Effector memory CD4-positive, alpha-beta T cell (primary cell): ENCODE measurements around the gene SIPA1L2.

Experiments used
- DNase-seq, 3 donors: peaks; one replicate each; pipeline ENCODE4 v3.0.0-alpha.2; 2020
- H3K27ac ChIP-seq: 2 replicates; pipeline ENCODE4 v1.7.0; 2013; ENCODE audit warnings: mild to moderate bottlenecking, low read length, moderate library complexity; ENCODE audit not compliant: insufficient read depth, poor library complexity, severe bottlenecking
- H3K27me3 ChIP-seq: replicated peaks from 2 replicates; pipeline ENCODE4 v1.7.0; 2013; ENCODE audit warnings: mild to moderate bottlenecking, low read length; ENCODE audit not compliant: insufficient read depth, control insufficient read depth, poor library complexity, severe bottlenecking
- H3K36me3 ChIP-seq: 2 replicates; pipeline ENCODE4 v1.7.0; 2013; ENCODE audit warnings: mild to moderate bottlenecking, low read length, moderate library complexity; ENCODE audit not compliant: control insufficient read depth, insufficient read depth
- H3K4me1 ChIP-seq: 2 replicates; pipeline ENCODE4 v1.7.0; 2013; ENCODE audit warnings: low read length, mild to moderate bottlenecking; ENCODE audit not compliant: control insufficient read depth, insufficient read depth, poor library complexity, severe bottlenecking
- H3K4me3 ChIP-seq: 2 replicates; pipeline ENCODE4 v1.7.0; 2013; ENCODE audit warnings: low read length, low read depth, mild to moderate bottlenecking; ENCODE audit not compliant: insufficient read depth, poor library complexity, severe bottlenecking
- H3K9me3 ChIP-seq: 2 replicates; pipeline ENCODE4 v1.7.0; 2013; ENCODE audit warnings: mild to moderate bottlenecking, low read length, moderate library complexity; ENCODE audit not compliant: control insufficient read depth

SIPA1L2 gene

DNA sequence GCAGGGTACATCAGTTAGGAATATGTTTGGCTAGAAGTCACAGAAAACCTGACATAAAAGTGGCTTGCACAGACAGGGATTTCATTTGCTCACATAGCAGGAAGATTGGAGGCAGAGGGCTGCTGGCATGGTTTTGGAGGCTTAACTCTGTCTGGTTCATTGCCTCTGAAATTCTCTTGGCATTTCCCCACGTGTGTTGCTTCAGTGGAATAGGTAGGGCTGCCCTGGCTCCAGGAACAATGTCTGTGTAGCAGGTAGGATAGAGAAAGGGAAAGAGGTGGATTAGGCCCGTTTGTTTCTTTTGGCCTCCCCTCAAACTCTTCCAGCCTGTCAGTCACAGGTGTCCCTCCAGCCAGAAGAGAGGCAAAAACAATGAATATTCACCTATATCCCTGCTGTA is 20.5 kb upstream of the SIPA1L2 start:
- DNase-seq = no peak
- H3K4me3 ChIP-seq = no peak overlapping the region
- H3K27ac ChIP-seq = no peak overlapping the region
- H3K9me3 ChIP-seq = no peaks in the 10 kb centered on the region
- H3K4me1 ChIP-seq = no peaks in the 10 kb centered on the region
- H3K36me3 ChIP-seq = no peaks in the 10 kb centered on the region
- H3K27me3 ChIP-seq = no peaks in the 10 kb centered on the region

DNA sequence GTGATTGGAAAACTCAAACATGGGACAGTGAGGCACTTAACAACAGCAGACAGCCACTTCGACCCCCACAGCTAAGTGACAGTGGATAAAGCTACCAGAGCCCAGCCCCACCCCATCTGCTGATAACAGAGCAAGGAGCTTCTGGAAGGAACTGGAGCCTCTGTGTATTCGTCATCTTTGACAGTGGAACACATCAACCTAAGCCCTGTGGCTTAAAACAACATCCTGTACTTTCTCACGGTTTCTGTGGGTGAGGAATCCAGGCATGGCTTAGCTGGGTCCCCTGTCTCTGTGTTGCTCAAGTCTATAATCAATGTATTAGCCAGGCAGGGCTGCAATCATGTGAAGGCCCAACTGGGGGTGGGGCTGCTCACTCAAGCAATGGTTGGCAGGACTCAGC is 18.4 kb upstream of the SIPA1L2 start:
- Histone ChIP-seq H3K36me3 (no peaks in the 10 kb centered on the region), H3K9me3 (no peaks in the 10 kb centered on the region), H3K4me1 (no peaks in the 10 kb centered on the region), H3K4me3 (no peak overlapping the region), H3K27me3 (no peaks in the 10 kb centered on the region), H3K27ac (no peak overlapping the region)
- no peak for DNase-seq

DNA sequence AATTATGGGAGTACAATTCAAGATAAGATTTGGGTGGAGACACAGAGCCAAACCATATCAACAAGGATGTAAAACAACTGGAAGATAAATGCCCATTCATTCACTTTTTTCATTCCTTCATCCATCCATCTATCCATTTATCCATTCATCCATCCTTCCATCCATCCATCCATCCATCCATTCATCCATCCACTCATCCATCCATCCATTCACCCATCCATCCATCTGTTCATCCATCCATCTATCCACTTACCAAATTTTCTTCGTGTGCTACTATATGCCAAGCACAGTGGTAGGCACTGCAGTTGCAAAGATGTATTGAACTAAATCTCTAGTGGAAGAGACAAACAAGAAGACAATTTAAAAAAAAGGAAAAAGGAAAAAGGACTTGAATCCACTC is 14.3 kb upstream of the SIPA1L2 start:
- H3K36me3 ChIP-seq = no peaks in the 10 kb centered on the region
- H3K27ac ChIP-seq = no peak overlapping the region
- no peaks in the 10 kb centered on the region for H3K27me3 ChIP-seq
- DNase-seq = no peak
- H3K4me1 ChIP-seq = no peaks in the 10 kb centered on the region
- no peaks in the 10 kb centered on the region for H3K9me3 ChIP-seq
- H3K4me3 ChIP-seq = no peak overlapping the region

DNA sequence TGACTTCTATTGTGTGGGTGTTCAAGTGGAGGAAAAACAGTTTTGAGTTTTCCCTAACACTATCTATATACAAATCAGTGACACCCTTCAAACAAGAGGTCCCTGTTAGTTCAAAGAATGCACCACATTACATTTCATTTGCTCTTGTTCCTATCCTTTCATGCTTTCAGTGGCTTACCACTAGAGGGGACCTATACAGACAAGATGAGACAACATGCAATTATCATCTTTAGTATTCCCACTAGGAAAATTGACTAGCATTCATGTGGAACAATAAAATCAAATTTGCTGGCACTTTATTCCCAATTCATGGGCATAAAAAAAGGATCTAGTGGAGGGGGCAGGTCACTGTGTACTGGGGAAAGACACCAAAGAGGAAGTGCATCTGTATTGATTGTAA is 13.3 kb upstream of the SIPA1L2 start:
- DNase-seq = no peak
- no peak overlapping the region for H3K4me3 ChIP-seq
- H3K9me3 ChIP-seq = no peaks in the 10 kb centered on the region
- no peak overlapping the region for H3K27ac ChIP-seq
- no peaks in the 10 kb centered on the region for H3K4me1 ChIP-seq
- H3K27me3 ChIP-seq = no peaks in the 10 kb centered on the region
- no peaks in the 10 kb centered on the region for H3K36me3 ChIP-seq

DNA sequence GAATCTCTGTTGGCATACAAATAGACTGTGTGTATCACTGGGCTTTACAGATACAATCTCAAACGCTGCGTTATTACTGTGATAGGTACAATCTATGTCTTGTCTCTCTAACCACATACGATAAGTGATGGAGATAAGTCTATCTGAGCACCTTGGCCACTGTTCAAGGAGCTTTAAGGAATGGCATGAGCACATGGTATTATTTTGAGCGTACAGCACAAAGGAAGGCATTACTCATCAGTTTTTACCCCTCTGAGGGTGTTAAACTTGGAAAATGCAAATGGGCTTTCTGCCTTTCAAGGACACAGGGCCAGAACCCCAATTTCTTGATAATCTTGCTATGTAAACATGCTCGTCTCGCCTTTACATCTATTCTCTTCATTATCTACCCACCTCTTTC is 11.6 kb upstream of the SIPA1L2 start:
- H3K4me1 ChIP-seq = no peaks in the 10 kb centered on the region
- no peak overlapping the region for H3K4me3 ChIP-seq
- no peak overlapping the region for H3K27ac ChIP-seq
- no peaks in the 10 kb centered on the region for H3K9me3 ChIP-seq
- no peak for DNase-seq
- H3K36me3 ChIP-seq = no peaks in the 10 kb centered on the region
- H3K27me3 ChIP-seq = no peaks in the 10 kb centered on the region

DNA sequence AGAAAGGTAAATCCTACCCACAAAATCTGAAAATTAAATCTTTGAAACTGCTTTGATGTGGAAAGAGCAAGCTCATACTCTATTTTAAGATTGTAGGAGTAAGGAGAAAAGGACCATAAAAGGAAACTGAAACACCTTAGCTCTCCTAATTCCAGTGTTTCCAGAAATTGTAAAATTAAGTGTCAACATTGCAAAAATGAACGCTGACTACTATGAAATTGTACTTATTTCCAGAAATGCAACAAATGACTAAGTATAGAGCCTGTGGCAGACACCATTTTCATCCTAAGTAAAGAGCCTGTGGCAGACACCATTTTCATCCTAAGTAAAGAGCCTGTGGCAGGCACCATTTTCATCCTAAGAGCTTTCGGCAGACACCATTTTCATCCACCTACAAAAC is 6.9 kb upstream of the SIPA1L2 start:
- H3K4me1 ChIP-seq = no peaks in the 10 kb centered on the region
- H3K27me3 ChIP-seq = no peaks in the 10 kb centered on the region
- H3K9me3 ChIP-seq = no peaks in the 10 kb centered on the region
- H3K36me3 ChIP-seq = no peaks in the 10 kb centered on the region
- DNase-seq = no peak
- H3K27ac ChIP-seq = no peak overlapping the region
- H3K4me3 ChIP-seq = no peak overlapping the region

DNA sequence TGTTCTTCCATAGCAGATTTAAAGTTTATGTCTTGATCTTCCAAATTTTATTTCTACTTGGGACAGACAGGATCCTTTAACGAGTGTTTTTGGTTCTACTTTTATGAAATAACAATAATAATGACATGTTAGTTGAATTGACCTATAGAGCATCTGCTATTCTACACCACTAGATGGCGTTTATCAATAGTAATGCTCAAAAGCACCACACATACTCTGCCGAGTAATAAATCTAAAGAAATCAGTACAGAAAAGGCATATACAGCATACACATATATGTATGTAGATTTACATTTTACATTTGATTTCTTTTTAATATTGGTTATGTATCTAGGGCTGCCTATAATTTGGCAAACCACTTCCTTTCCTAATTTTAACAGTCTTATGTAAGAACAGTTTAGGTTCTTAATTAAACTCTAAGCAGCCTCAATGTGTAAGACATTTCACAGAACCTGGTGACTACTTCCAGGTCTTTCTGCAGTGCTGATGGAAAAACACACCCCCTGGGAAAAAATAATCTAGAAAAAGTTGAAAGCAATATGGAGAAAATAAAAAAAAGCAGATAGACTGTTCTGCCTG is 5.9 kb upstream of the SIPA1L2 start:
- H3K27ac ChIP-seq = no peak overlapping the region
- no peaks in the 10 kb centered on the region for H3K9me3 ChIP-seq
- H3K36me3 ChIP-seq = no peaks in the 10 kb centered on the region
- no peak for DNase-seq
- H3K4me1 ChIP-seq = peaks cover 2% of the 10 kb centered on the region
- H3K27me3 ChIP-seq = no peaks in the 10 kb centered on the region
- no peak overlapping the region for H3K4me3 ChIP-seq

DNA sequence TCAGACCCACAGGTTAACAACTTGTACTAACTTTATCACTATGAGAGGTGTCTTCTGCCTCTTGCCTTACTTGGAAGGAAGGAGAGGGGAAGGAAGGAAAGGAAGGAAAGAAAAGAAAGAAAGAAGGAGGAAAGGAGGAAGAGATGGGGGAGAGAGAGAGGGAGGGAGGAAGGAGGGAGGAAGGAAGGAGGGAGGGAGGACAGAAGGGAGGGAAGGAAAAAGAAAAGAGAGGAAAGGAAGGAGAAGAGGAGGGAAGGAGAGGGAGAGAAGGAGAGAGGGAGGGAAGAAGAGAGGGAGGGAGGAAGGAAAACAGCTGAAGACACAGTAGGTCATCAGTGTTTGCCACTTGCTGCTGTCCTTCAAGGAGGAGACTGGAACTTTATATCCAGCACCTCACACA is 5.3 kb upstream of the SIPA1L2 start:
- H3K36me3 ChIP-seq = no peaks in the 10 kb centered on the region
- H3K9me3 ChIP-seq = no peaks in the 10 kb centered on the region
- H3K27ac ChIP-seq = no peak overlapping the region
- H3K4me1 ChIP-seq = peaks cover 6% of the 10 kb centered on the region
- H3K27me3 ChIP-seq = no peaks in the 10 kb centered on the region
- H3K4me3 ChIP-seq = no peak overlapping the region
- DNase-seq = no peak

DNA sequence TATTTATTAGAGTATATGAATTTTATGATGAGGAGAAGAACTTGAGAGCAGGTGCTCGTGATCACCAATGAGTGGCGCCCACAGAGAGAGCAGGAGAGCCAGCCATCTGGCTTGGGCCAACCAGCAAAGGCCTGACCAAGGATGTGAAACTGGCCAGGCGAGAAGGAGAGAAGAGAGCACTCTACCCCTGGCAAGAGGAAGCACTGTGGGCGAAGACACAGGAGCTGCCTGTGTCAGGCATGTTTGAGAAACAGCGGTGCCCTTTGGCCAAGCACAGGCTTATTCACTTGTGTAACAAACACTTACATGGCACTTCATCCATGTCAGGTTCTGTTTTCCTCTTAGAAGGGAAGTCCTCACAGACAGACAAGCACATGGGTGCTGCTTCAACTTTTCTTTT is 4.2 kb upstream of the SIPA1L2 start:
- Histone ChIP-seq H3K4me3 (no peak overlapping the region), H3K27ac (no peak overlapping the region), H3K36me3 (no peaks in the 10 kb centered on the region), H3K9me3 (no peaks in the 10 kb centered on the region), H3K27me3 (no peaks in the 10 kb centered on the region), H3K4me1 (peaks cover 9% of the 10 kb centered on the region)
- DNase-seq = no peak

DNA sequence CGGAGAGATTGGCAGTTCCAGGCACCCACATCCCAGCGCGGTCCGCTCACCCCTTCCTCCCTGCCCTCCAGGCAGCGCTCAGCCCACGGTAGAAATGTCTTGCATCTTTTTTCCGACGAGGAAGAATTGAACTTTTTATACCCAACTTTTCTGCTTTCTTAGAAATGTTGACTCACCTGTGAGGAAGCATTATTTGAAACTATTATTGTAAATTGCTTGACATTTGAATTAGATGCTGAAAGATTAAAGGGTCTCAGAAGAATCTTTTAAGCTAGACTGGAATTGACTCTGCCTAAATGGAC is 912 bp upstream of the SIPA1L2 start:
- Histone ChIP-seq H3K4me3 (peak overlapping the region; percentile 67), H3K36me3 (no peaks in the 10 kb centered on the region), H3K27me3 (no peaks in the 10 kb centered on the region), H3K4me1 (peaks cover 10% of the 10 kb centered on the region), H3K27ac (no peak overlapping the region), H3K9me3 (no peaks in the 10 kb centered on the region)
- DNase-seq = no peak
